GM19035 (cell line): ENCODE results near the gene URB1.
"Not testable (repeated sequence)": the region's sequence is repeated elsewhere in the genome, so short reads cannot be mapped to it uniquely, and the experiment has no call there.

Experiments used
- ATAC-seq: cut with Tn5 transposase; IDR thresholded peaks from one replicate; pipeline ENCODE4 v1.9.1; 2021; ENCODE audit not compliant: unreplicated experiment

Gene URB1

GRCh38 chr21:32320726-32321125, 72.1 kb downstream of the URB1 start:
- ATAC-seq, result no peak

- no peak for ATAC-seq
Measured at GRCh38 chr21:32320059-32320458, 72.8 kb downstream of the URB1 start.

DNA sequence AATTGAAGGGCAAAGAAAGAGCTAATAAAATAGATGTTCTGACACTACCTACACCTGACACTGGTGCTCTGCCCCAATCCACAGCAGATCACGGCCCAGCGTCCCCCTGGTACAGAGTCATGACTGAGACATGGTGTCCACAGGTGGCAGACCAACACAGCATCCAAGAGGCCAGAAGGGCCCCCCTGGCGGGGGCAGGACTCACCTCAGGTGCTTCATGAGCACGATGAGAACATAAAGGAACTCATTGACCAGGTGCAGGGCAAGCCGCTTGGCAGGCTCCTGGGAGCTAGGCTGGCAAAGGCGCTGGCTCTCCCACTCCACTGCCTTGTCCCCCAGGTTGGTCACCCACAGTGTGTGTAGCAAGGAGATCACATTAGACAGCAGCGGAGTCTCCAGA, 73.8 kb downstream of the URB1 start:
- no peak for ATAC-seq

DNA sequence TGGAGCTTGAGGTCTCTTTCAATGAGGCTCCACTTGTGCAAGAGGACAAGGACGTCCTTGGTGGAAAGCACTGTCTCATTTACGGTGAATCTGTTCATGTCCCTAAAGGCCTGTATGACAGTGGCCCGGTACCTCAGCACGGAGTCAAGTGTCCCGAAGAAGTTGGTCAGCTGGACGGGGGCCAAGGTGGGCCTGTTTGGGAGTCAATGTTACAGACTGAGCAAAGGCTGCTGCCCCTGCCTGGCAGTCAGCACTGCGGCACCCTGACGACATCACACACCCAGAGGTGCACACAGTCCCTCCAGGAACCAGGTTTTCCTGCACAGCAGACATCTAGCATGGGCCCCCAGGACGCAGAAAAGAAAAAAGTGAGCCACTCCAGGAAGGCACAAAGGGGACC, 75.1 kb downstream of the URB1 start:
- ATAC-seq, result no peak

GRCh38 chr21:32316361-32317215, 76.2 kb downstream of the URB1 start:
- ATAC-seq, result no peak

- ATAC-seq, result no peak
Measured at GRCh38 chr21:32315511-32316281, 77.1 kb downstream of the URB1 start.

- no peak for ATAC-seq
Measured at GRCh38 chr21:32314806-32315205, 78.0 kb downstream of the URB1 start.

DNA sequence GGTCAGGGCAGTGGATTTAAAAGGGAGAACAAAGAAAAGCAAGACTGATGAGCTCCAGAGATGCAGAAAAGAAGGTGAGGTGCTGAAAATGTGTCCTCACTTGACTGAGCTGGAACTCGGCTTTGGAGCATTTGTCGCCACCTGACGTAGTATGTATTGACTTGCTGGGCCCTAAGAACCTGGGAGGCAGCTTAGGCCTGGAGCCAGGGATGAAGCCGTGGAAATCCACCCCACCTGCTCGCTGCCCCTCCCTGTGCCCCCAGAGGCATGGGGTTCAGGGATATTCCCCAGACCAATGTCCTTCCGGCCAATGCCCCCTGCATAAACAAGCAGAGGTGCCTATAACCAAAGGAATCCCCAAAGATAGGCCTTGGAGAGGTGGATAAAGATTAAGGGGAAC, 79.8 kb downstream of the URB1 start:
- no peak for ATAC-seq

DNA sequence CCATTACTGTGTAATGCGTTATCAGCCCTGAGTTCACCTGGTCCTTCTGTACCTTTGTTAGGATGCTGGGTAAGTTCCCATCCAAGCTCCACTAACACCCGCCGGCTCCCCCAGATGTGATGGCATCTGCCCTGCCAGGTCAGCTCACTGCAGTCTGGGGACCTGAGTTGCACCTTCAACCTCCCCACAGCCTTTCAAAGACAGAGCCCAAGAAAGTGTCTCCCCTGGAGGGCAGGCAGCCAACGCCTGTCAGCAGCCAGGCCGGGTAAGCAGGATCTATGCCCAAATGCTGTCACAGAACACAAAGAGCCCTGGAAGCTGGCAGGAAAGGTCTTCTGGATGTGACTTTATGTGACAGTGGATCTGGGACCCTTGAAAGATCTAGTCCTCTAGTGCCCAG, 80.5 kb downstream of the URB1 start:
- ATAC-seq, result no peak

DNA sequence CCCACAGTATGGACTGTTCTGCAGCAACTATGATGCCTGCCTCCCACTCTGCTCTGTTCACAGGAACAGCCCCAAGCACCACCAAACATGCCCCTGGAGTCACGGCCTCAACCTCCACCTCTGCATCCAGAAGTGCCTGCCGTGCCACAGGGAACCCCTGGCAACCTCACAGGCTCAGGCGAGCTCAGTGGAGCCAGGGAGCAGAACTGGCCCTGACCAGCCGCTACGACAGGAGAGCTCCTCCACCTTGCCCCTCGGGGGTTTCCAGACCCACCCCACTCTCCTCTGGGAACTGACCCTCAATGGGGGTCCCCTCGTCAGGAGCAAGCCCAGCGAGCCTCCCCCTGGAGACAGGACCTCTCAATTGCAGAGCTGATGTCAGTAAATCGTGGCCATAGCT, 81.2 kb downstream of the URB1 start:
- ATAC-seq, result no peak

- not testable (repeated sequence) for ATAC-seq
Measured at GRCh38 chr21:32310976-32311375, 81.8 kb downstream of the URB1 start.

DNA sequence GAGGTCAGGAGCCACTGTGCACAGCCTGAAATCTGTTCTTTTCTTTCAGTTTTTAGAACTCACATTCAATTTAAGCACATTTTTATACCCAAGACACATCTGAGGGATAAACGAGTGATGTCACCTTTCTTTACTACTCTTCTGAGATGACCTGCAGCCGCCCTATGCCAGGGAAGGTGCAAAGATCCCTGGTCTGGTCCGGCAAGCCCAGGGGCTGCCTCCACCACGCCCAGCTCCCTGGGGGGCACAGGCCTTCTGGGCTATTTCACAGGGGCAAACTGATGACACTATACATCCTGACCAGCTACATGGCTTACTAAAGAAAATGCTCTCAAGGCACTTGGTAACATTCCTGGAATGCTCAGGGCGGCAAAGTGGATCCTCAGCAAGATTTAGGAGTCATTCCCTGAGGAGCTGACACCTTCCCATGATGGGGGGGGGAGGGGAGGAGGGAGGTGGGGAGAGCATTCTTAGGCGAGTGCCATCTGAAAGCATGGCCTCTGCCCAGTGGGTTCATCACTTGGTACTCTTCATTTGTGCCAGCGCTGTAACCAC, 82.8 kb downstream of the URB1 start:
- no peak for ATAC-seq

DNA sequence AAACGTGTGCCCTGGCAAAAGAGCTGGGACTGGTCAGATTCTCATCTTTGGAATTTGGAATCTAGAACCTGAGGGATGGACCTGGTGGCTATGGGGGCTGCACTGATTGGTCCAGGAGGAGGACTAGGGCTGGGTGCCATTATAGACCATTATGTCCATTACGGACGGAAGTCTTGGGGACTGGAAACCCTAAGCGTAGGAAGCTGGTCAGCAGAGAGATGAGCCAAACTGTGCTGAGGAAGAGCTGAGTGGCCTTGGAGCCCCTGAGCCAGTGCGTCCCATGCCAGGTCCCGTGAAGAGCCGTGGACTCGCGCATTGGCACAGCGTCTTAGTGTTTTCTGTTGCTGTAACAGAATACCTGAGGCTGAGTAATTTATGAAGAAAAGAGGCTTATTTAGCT, 84.1 kb downstream of the URB1 start:
- no peak for ATAC-seq

GRCh38 chr21:32307706-32308105, 85.1 kb downstream of the URB1 start:
- ATAC-seq, result no peak

DNA sequence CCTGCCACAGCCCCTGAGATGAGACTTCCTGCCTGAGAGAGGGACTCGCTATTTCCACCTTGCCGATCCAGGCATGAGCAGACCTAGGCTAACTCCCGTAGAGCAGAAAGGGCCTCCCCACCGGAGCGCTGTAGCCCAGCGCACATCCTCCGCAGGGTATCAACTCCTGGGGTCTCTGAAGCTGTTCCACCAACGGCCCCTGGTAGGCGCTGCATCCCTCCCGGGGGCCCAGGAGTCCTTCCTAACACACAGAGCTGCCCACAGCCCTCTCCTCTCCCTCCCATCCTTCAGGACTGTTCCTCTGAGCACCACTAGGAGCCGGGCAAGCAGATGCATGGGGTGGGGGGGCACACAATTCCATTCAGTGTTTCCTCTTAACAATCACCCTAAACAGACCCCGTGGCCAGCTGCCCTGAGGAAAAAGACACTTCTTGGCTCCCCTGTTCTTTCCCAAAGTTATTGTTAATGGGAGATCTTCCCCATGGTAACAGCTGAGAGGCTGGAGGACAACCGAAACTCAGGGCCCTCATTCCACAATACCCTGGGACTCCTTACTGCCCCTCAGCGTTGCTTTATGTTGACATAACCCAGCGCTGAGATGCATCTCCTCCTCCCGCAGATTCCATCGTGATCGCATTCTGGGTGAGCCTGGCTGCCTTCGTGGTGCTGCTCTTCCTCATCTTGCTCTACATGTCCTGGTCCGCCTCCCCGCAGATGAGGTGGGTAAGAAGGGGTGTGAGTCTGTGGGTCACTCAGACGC, 86.6 kb downstream of the URB1 start:
- ATAC-seq, result no peak

- ATAC-seq, result no peak
Measured at GRCh38 chr21:32304998-32305397, 87.8 kb downstream of the URB1 start.

DNA sequence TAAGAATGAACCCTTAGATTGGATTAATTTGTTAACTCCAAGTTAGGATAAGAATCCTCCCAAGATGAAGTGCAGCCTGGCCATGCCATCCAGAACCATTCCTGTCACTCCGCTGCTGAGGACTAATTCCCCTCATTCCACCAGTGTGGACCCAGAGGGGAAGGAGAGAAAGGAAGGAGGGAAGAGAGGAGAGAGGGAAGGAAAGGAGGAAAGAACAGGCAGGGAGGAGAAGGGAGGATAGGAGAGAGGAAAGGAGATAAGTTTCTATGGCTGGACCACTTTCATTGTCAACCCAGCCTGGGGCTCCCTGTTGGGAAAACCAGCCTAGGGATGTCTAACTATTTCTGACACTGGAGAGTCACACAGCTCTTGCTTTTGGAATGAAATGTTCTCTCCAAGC, 89.4 kb downstream of the URB1 start:
- no peak for ATAC-seq

DNA sequence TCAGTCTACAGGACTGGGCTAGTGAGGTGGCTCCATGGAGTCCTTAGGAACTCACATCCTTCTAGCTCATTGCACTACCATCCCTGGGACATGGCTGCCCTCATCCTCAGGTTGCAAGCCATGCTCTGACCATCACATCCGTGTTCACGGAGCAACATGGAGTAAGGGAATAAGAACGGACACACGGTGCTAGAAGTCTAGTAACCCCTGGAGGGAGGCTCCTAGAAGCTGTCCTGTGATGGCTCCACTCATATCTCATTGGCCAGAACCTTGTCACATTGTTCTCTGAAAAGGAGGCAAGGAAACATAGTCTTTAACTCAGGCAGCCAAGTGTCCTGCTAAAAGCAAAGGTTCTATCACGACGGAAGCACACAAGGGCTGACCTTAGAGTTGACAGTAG, 90.3 kb downstream of the URB1 start:
- no peak for ATAC-seq

GRCh38 chr21:32301596-32301995, 91.2 kb downstream of the URB1 start:
- ATAC-seq, result no peak

- ATAC-seq, result no peak
Measured at GRCh38 chr21:32300117-32300681, 92.6 kb downstream of the URB1 start.

- no peak for ATAC-seq
Measured at GRCh38 chr21:32299695-32300094, 93.1 kb downstream of the URB1 start.
